NCI-H446 (cell line): Measurements from ENCODE around the gene ZNF580.
A peak's percentile ranks its signal among the peaks of the same experiment; 100 is the strongest.

Experiments used
- DNase-seq, 2 experiments: peaks; one replicate each; lab custom pipeline; 2025; lab: John Stamatoyannopoulos, UW

The ZNF580 gene

GRCh38 chr19:55663846-55664536, 23.2 kb downstream of the ZNF580 start:
- no peak for DNase-seq

DNA sequence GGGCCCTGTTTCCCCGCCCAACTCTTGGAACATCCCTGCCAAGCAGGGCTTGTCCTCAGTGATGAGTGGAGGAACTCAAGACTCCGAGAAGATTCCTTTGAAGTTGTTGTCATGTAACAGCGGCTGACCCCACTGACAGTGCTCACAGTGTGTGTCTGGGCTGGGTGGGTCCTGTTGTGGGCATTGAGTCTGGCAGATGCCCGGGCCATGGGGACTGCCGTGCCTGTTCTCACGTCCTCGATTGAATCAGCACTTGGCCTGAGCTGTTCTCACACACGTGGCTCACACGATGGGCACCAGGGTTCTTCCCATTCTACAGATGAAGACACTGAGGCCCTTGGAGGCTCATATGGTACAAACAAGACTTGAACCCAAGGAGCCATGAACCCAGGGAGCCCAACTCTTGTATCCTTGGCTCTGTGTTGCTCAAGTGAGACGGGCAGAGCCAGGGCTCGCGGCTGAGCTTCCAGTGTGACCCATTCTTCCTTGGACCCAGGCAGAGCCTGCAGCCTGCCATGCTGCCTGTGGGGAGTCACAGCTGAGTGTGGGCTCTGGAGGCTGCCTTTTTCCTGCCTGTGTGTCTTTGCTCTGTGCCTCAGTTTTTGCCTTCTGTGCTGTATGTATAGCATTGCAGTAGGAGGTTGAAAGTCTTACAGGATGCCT, 25.7 kb downstream of the ZNF580 start:
- DNase-seq, result no peak

DNA sequence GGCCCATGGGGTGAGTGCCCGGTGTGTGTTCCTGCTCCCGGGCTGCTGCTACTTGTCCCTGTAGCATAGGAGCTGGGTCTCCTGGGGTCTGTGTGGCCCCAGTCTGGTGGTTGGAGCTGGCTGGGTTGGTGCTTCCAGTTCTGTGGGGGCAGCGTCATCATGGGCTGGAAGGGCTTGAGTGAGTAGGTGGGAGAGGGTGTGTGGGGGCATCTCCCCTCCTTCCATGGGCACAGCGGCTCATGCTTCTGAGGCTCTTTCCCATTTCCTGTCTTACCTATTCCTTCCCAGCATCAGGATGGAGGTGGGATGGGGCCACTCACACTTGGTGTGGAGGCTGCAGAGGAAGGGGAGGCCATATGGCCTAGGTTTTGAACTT, 26.2 kb downstream of the ZNF580 start:
- DNase-seq, result no peak

DNA sequence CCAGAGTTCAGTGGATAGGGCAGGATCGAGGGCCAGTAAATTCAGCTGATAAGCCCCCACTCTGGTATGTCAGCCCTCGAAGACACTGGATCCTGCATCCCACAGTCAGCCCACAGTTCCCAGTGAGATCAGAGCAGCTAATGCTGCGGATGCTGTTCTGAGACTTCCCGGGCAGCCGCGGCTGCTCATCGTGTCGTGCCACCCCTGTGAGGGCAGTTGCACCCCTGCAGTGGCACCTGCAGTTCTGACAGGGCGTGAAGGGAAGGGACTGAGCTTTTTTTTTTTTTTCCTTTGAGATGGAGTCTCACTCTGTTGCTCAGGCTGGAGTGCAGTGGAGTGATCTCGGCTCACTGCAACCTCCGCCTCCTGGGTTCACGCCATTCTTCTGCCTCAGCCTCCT, 26.7 kb downstream of the ZNF580 start:
- no peak for DNase-seq

GRCh38 chr19:55667958-55668357, 27.2 kb downstream of the ZNF580 start:
- no peak for DNase-seq

- no peak for DNase-seq
These were observed 28.0 kb downstream of the ZNF580 start for GRCh38 chr19:55668603-55669348.

DNA sequence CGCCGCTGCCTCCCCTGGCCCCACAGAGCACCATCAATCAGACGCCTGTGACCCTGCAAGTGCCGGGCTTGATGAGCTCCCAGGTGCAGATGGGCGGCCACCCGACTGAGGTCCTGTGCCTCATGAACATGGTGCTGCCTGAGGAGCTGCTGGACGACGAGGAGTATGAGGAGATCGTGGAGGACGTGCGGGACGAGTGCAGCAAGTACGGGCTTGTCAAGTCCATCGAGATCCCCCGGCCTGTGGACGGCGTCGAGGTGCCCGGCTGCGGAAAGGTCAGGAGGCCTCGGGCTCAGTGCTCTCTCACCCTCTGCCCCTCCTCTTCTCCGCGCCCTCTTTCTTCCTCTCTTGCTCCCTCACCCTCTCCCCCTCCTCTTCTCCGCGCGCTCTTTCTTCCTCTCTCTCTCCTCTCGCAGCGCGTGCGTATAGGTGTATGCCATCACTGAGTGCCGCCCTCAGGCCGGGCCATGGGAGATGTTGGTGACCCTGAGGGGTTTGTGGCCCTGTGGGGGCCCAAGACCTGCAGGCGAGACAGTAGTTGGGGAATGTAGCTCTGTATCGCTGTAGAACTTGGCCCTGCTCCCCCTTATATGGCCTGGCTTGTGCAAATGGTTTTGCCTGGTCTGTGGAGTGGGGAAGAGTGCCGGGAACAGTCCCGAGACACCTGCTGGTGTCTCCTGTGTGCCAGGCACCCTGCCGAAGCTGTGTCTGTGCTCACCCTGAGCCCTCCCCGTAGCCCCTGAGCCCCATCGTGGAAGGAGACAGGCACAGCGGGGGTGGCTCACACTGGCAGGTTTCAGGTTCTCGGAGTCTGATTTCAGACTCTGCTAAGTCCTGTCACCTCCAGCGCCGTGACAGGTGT, 28.8 kb downstream of the ZNF580 start:
- DNase-seq, result no peak

GRCh38 chr19:55670280-55671053, 29.7 kb downstream of the ZNF580 start:
- peak in 1 of 2 experiments; percentile 10 for DNase-seq

DNA sequence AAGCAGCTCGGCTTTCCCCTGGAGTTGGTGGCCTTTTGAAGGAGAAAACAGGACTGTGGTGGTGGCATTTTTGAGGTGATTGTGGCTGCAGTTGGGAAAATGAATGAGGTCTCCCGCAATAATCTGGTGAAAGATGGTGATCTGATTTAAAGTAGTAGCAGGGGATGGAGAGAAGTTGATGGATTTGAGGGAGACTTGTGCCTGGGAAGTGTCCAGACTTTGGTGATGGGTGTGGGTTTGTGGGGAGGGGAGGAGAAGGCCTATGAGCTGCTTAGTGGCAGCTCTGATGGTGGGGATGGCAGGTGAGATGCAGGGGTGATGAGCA, 30.2 kb downstream of the ZNF580 start:
- DNase-seq, result no peak

DNA sequence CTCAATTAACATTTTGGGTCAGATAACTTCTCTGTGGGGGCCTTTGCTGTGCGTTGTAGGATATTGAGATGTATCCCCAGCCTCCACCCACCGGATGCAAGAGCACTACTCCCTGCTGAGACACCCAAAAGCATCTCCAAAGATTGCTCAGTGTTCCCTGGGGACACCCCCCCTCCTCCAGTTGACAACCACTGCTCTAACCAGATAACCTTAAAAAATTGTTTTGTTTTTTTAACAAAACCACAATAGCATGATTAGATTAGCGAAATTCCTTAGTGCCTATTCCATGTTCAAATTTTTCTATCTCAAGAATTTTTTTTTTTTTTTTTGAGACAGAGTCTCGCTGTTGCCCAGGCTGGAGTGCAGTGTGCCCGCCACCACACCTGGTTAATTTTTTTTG, 31.6 kb downstream of the ZNF580 start:
- no peak for DNase-seq

DNA sequence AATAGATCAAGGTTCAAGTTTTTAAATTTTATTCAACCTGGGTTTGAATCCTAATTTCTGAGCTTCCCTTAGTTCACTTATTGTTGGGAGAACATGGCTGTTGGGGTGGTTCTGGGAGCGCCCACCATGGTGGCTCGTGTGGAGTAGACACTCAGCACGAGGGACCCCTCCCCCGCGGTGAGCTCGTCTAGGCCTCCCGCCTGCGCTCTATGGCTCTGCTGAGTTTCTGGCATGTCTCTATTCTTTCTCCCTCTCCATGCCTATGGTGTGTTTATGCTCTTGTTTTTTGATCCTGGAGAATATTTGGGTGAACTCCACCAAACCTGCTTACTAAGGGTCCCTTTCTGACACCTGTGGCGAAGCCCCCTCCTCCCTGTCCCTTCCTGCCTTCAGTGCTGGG, 32.7 kb downstream of the ZNF580 start:
- DNase-seq, result no peak

DNA sequence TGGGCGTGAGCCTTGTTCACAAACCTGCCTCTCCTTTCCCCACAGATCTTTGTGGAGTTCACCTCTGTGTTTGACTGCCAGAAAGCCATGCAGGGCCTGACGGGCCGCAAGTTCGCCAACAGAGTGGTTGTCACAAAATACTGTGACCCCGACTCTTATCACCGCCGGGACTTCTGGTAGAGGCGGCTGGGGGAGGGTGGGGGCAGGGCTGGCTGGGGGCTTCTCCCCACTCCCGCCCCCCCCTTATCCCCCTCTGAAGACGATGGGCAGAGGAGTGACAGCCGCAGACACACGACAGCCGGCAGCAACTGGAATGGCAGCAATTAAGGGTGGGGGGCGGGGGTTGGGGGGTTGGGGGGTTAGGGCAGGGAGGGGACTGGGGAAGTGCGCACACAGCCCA, 33.1 kb downstream of the ZNF580 start:
- no peak for DNase-seq

GRCh38 chr19:55674459-55674840, 33.6 kb downstream of the ZNF580 start:
- no peak for DNase-seq

GRCh38 chr19:55674841-55675660, 34.2 kb downstream of the ZNF580 start, which contains the start of gene EPN1:
Gene EPN1 (plus strand): TSS chr19:55675226. CDS start chr19:55678628, 3,402 bp downstream.
- peak; percentile 97 to 99 for DNase-seq

DNA sequence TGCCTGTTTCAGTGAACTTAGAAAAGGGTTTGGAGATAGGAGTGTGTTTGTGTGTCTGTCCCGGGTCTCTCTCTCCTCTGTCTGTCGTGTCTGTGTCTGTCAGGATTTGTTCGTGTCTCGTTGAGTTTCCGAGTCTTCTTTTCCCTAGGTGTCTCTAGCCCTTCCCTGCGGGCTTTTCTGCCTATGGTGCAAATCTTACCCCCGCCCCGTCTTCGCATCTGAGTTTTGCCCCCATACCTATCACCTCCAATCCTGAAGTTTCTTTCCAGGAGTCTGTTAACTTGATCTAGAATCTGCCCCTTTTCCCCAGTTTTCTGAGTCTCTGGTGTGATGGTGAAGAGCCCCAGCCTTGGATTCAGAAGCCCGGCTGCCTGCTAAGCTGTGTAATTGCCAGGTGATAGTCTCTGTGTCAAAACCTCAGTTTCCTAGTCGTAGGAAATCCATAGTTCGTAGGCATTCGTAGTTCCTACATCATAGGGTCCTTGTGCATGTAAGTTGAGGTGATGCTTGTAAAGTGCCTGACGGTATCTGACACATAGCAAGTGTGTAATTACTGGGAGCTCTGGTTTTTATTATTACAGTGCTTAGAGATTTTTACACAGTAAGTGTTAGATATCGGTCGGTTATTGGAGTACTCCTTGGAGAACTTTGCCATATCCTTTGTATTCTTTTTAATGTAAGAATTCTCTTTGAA, 35.0 kb downstream of the ZNF580 start:
- no peak for DNase-seq

DNA sequence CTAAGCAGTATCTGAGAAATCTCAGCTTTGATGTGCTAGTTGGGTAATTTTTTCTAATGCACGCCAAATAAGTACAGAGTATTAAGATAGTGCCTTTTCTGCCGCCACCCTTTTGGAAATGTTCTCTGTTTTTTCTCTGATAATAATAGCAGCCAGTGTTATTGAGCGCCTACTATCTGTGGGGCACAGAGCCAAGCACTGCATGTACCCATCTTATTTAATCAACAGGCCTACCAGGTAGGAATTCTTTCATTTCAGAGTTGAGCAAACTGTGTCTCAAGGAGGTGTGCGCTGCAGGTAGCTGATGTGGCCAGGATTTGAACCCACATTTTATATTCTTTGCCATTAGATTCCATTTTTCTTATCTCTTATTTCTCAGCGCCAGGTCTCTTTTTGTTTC, 35.6 kb downstream of the ZNF580 start:
- no peak for DNase-seq

DNA sequence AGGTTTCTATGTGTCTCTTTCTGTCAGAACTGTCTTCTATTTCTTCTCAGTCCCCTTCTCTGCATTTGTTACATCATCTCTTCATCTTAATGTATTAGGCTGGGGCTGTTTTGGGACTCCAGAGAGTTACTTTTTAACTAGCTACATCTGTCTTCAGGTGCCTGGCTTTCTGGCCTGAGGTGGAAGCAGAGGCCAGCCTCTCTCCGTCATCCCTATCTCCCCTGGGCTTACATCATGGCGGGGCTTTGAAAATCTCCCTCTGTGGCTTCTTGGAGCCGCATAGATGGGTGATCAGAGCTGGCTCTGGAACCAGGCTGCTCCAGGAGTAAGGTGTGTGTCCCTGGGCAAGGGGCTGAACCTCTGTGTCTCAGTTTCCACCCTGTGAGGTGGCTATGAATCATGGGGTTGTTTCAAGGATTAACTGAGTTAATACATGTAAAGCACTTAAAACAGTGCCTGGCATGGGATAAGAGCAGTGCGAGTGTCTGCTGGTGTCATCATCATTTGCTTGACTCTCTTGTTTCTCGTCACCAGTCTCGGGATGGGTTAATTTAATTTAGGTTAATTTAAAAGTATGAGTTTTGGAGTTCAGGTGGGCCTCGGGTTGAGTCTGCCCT, 36.2 kb downstream of the ZNF580 start:
- no peak for DNase-seq

GRCh38 chr19:55677572-55678028, 36.8 kb downstream of the ZNF580 start:
- no peak for DNase-seq

GRCh38 chr19:55678121-55678671, 37.4 kb downstream of the ZNF580 start:
- no peak for DNase-seq
